B cell (primary cell): ENCODE measurements around the gene DQX1. TPM values are rescaled to one million over a fixed set of nuclear protein-coding genes. Genes with fewer than 3 reads are reported as not detected.

ENCODE experiments used
- ATAC-seq: fragments of 200-7000 bp; cut with Tn5 transposase; one replicate; pipeline ENCODE4 v1.10.0; 2021; ENCODE audit warnings: low read depth, mild to moderate bottlenecking, moderate number of reproducible peaks, moderate library complexity
- CTCF ChIA-PET: fragments of 350-600 bp; sonication (Branson Sonifier 250); formaldehyde crosslinking; loops from one replicate; lab custom pipeline; 2021; ENCODE audit warnings: antibody characterized with exemption, inconsistent platforms; lab: Charles Lee
- POLR2A ChIA-PET: fragments of 350-600 bp; sonication (Branson Sonifier 250); formaldehyde crosslinking; loops from one replicate; lab custom pipeline; 2021; ENCODE audit warnings: antibody characterized with exemption; lab: Charles Lee
- DNase-seq: peaks from one replicate; pipeline ENCODE4 v3.0.0; 2013
- H2AFZ ChIP-seq: 2 replicates; pipeline ENCODE4 v1.6.1; 2012; ENCODE audit warnings: mild to moderate bottlenecking, low read depth, low read length; ENCODE audit not compliant: insufficient read depth, poor library complexity, severe bottlenecking
- H3K27ac ChIP-seq, 2 donors: 1 replicate in 1 of 2; 2 replicates in 1 of 2; pipeline ENCODE4 v1.5.1; 2012 to 2013; ENCODE audit warnings: low read length in 2 of 2, mild to moderate bottlenecking in 2 of 2, moderate library complexity in 1 of 2
- H3K27me3 ChIP-seq, 4 experiments: fragments of 200-600 bp in 1 of 4; sonication (generic) in 1 of 4; replicated peaks in 1 of 4; 1 replicate in 2 of 4; 2 replicates in 2 of 4; pipeline versions ENCODE4 v1.6.1 to v1.7.0; 2013 to 2016; ENCODE audit warnings: low read length in 3 of 4, mild to moderate bottlenecking in 2 of 4, mixed read lengths in 1 of 4, moderate library complexity in 1 of 4; ENCODE audit not compliant: insufficient read depth in 4 of 4, control insufficient read depth in 3 of 4; ENCODE audit errors: control extremely low read depth in 1 of 4
- H3K36me3 ChIP-seq, 2 experiments: replicated peaks in 1 of 2; 1 replicate in 1 of 2; 2 replicates in 1 of 2; pipeline versions ENCODE4 v1.6.1 to v1.7.1; 2013; ENCODE audit warnings: low read length in 1 of 2; ENCODE audit not compliant: insufficient read depth in 2 of 2, control insufficient read depth in 1 of 2; ENCODE audit errors: control extremely low read depth in 1 of 2, extremely low read depth in 1 of 2
- H3K4me1 ChIP-seq, 2 donors: fragments of 200-600 bp in 1 of 2; sonication (generic) in 1 of 2; 1 replicate in 1 of 2; 2 replicates in 1 of 2; pipeline versions ENCODE4 v1.5.1 to v1.6.1; 2013 to 2017; ENCODE audit warnings: low read length in 2 of 2; ENCODE audit not compliant: control insufficient read depth in 2 of 2, insufficient read depth in 2 of 2
- H3K4me2 ChIP-seq: replicated peaks from 2 replicates; pipeline ENCODE3; 2012; ENCODE audit warnings: mild to moderate bottlenecking, low read depth, low read length; ENCODE audit not compliant: poor library complexity, severe bottlenecking
- H3K4me3 ChIP-seq, 5 experiments: fragments of 200-600 bp in 1 of 5; sonication (generic) in 1 of 5; 1 replicate in 3 of 5; 2 replicates in 2 of 5; pipeline versions ENCODE4 v1.5.1 to v1.7.0; 2011 to 2016; ENCODE audit warnings: low read length in 4 of 5, mild to moderate bottlenecking in 4 of 5, low read depth in 2 of 5, control low read depth in 1 of 5, moderate library complexity in 1 of 5; ENCODE audit not compliant: insufficient read depth in 1 of 5; ENCODE audit errors: control extremely low read depth in 1 of 5, extremely low read depth in 1 of 5
- H3K79me2 ChIP-seq: fragments of 200-600 bp; sonication (generic); one replicate; pipeline ENCODE4 v1.6.0; 2016; ENCODE audit warnings: low read length; ENCODE audit not compliant: control insufficient read depth, insufficient read depth
- H3K9ac ChIP-seq: fragments of 200-600 bp; sonication (generic); 2 replicates; pipeline ENCODE4 v1.6.1; 2017; ENCODE audit warnings: mild to moderate bottlenecking, low read length, moderate library complexity
- H3K9me3 ChIP-seq, 3 donors: one replicate each; pipeline versions ENCODE4 v1.6.1 to v1.7.1; 2013; ENCODE audit warnings: low read length in 2 of 3; ENCODE audit not compliant: control insufficient read depth in 2 of 3, insufficient read depth in 1 of 3; ENCODE audit errors: control extremely low read depth in 1 of 3
- H4K20me1 ChIP-seq: 2 replicates; pipeline ENCODE4 v1.6.0; 2012; ENCODE audit warnings: mild to moderate bottlenecking, low read length; ENCODE audit not compliant: insufficient read depth, control insufficient read depth, poor library complexity, severe bottlenecking
- H3K27ac Mint-ChIP-seq: one replicate; pipeline ENCODE4 v1.8.0; 2021; ENCODE audit warnings: mixed read lengths
- H3K27me3 Mint-ChIP-seq: one replicate; pipeline ENCODE4 v1.8.0; 2021; ENCODE audit warnings: mixed read lengths
- H3K4me1 Mint-ChIP-seq: one replicate; pipeline ENCODE4 v1.8.0; 2021; ENCODE audit warnings: mixed read lengths
- H3K4me3 Mint-ChIP-seq: one replicate; pipeline ENCODE4 v1.8.0; 2021; ENCODE audit warnings: mixed read lengths
- H3K9me3 Mint-ChIP-seq: one replicate; pipeline ENCODE4 v1.8.0; 2022; ENCODE audit warnings: mixed read lengths; ENCODE audit not compliant: insufficient read depth
- CTCF ChIP-seq: fragments of 200-600 bp; IDR thresholded peaks from one replicate; pipeline ENCODE4 v1.8.0; 2022; ENCODE audit warnings: antibody characterized with exemption, mild to moderate bottlenecking
- EZH2 ChIP-seq: IDR thresholded peaks from 2 replicates; pipeline ENCODE4 v1.6.1; 2012; ENCODE audit warnings: borderline replicate concordance, low read depth, mild to moderate bottlenecking, moderate library complexity, low read length; ENCODE audit not compliant: insufficient read depth, poor library complexity, severe bottlenecking
- WGBS: methylation state at CpG from one replicate; pipeline ENCODE4 v1.1.5; 2013; ENCODE audit warnings: missing lambda C conversion rate; ENCODE audit not compliant: insufficient coverage; 5-methylcytosine and 5-hydroxymethylcytosine counted together
- intact Hi-C: fragments of 100-400 bp; cut with micrococcal nuclease; formaldehyde crosslinking; loops from one replicate; pipeline ENCODE4 v1.10.0; 2022
- polyA plus RNA-seq: library from polyadenylated mRNA; depleted of rRNA; stranded (reverse); fragments of >200 nt; gene quantifications from 2 replicates; pipeline ENCODE4 v1.2.3, GENCODE V29; 2012
- total RNA-seq, 2 donors: library from RNA; stranded (reverse); fragments of 120-200 nt in 1 of 2; gene quantifications; 1 replicate in 1 of 2; 2 replicates in 1 of 2; pipeline versions ENCODE4 v1.2.3 to v1.2.4, GENCODE V29; 2013 to 2022

The DQX1 gene
- total and polyA plus RNA-seq, 2 donors (not counting 1 experiment from before 2014, with no cell fraction given) = 0.46 to 0.57 TPM

- no peak overlapping the region for H3K4me3 Mint-ChIP-seq
- no peak overlapping the region for H3K27ac Mint-ChIP-seq
- H2AFZ ChIP-seq = no peak overlapping the region
- no peak overlapping the region for H3K4me2 ChIP-seq
- H3K9me3 Mint-ChIP-seq = no peaks in the 10 kb centered on the region
- 92% methylated on average over 3 of the region's 3 CpGs for WGBS
- H3K36me3 ChIP-seq = no peaks in the 10 kb centered on the region
- peaks cover 13% of the 10 kb centered on the region for H3K4me1 Mint-ChIP-seq
- ChIA-PET CTCF (interaction anchor here (0.8 to 3.8 kb wide), 10 partner anchors 11 to 72 kb away, joined by 3 to 22 read pairs (median 3); partner anchors contain the start of genes AUP1, CCDC142, HTRA2 and MRPL53), POLR2A (interaction anchor here (1.3 to 1.6 kb wide), 2 partner anchors 13 to 19 kb away, joined by 3 read pairs; partner anchors contain the start of gene DQX1)
- peaks cover 17 to 21% of the 10 kb centered on the region in 2 donors for H3K4me1 ChIP-seq
- no peak overlapping the region for H3K27ac ChIP-seq
- peaks cover 13% of the 10 kb centered on the region for H3K27me3 Mint-ChIP-seq
- intact Hi-C loops = no loop called here
- peak; percentile 21 for TF ChIP-seq CTCF
- no peak for TF ChIP-seq EZH2
- no peak for DNase-seq
- H3K9ac ChIP-seq = no peak overlapping the region
- peaks cover 0 to 24% (median 16%) of the 10 kb centered on the region in 4 experiments for H3K27me3 ChIP-seq
- no peaks in the 10 kb centered on the region for H4K20me1 ChIP-seq
- H3K4me3 ChIP-seq = no peak overlapping the region
- no peaks in the 10 kb centered on the region for H3K79me2 ChIP-seq
- H3K9me3 ChIP-seq = no peaks in the 10 kb centered on the region
- ATAC-seq = no peak
Measured at GRCh38 chr2:74544634-74545033, 18.6 kb upstream of the DQX1 start.

GRCh38 chr2:74542978-74543377 lies 16.9 kb upstream of the DQX1 start:
- Mint-ChIP-seq H3K4me3 (no peak overlapping the region), H3K4me1 (peaks cover 21% of the 10 kb centered on the region), H3K27me3 (peaks cover 7% of the 10 kb centered on the region), H3K9me3 (no peaks in the 10 kb centered on the region), H3K27ac (no peak overlapping the region)
- intact Hi-C loops = no loop called here
- H3K9me3 ChIP-seq = no peaks in the 10 kb centered on the region
- no peaks in the 10 kb centered on the region for H3K79me2 ChIP-seq
- H3K27ac ChIP-seq = no peak overlapping the region
- no peak overlapping the region for H3K4me3 ChIP-seq
- ChIA-PET CTCF (interaction anchor here (0.7 to 3.8 kb wide), 3 partner anchors 30 to 862 kb away, joined by 4 to 22 read pairs (median 4); no protein-coding TSS in a partner anchor), POLR2A (interaction anchor here (0.7 kb wide), 1 partner anchor 35 kb away, joined by 5 read pairs; no protein-coding TSS in a partner anchor)
- WGBS = no CpG with 5 or more reads among the region's 1 CpG
- H3K36me3 ChIP-seq = no peaks in the 10 kb centered on the region
- H3K27me3 ChIP-seq = peaks cover 0 to 9% (median 5%) of the 10 kb centered on the region in 4 experiments
- no peak overlapping the region for H3K9ac ChIP-seq
- H3K4me1 ChIP-seq = peaks cover 19 to 25% of the 10 kb centered on the region in 2 donors
- no peak overlapping the region for H2AFZ ChIP-seq
- ATAC-seq (no peak), DNase-seq (no peak)
- TF ChIP-seq CTCF (no peak), EZH2 (no peak)
- no peak overlapping the region for H3K4me2 ChIP-seq
- no peaks in the 10 kb centered on the region for H4K20me1 ChIP-seq
